K562 (cell line): ENCODE measurements around the gene NPAS1.

Experiments used
- CREM ChIP-seq: IDR thresholded peaks from 2 replicates; pipeline ENCODE4 v1.6.1; 2014; ENCODE audit warnings: antibody characterized with exemption, low read depth
- CTCF ChIP-seq, 3 experiments: IDR thresholded peaks in 2 of 3; conservative IDR thresholded peaks in 1 of 3; 2 replicates each; pipeline ENCODE4 v1.5.1; 2011 to 2012; ENCODE audit warnings: low read length in 3 of 3, mild to moderate bottlenecking in 3 of 3, control low read depth in 2 of 3, improper control_type of control experiment in 1 of 3, inconsistent platforms in 1 of 3, low read depth in 1 of 3, mixed read lengths in 1 of 3, moderate library complexity in 1 of 3; ENCODE audit not compliant: insufficient read depth in 2 of 3
- EZH2 ChIP-seq: IDR thresholded peaks from 2 replicates; pipeline ENCODE4 v1.6.1; 2012; ENCODE audit warnings: low read depth, mild to moderate bottlenecking, inconsistent platforms, low read length, borderline replicate concordance
- FOXK1 ChIP-seq: sonication (generic); formaldehyde crosslinking; IDR thresholded peaks from 2 replicates; pipeline ENCODE4 v1.8.0; 2022; ENCODE audit warnings: missing genetic modification reagents, mild to moderate bottlenecking, borderline replicate concordance
- HMG20A ChIP-seq: fragments of 450-650 bp; formaldehyde crosslinking; conservative IDR thresholded peaks from 2 replicates; pipeline ENCODE4 v1.4.0; 2020; ENCODE audit warnings: mild to moderate bottlenecking, mixed read lengths
- RBM14 ChIP-seq: fragments of 200-400 bp; formaldehyde crosslinking; IDR thresholded peaks from 2 replicates; pipeline ENCODE4 v1.6.1; 2018; ENCODE audit warnings: low read depth, mild to moderate bottlenecking, low read length, moderate library complexity, borderline replicate concordance; ENCODE audit not compliant: insufficient read depth

GRCh38 chr19:47019431-47020041 lies at the start of gene NPAS1:
- TF ChIP-seq CREM: no peak
- no peak for TF ChIP-seq CTCF (IDR thresholded peaks at IDR 0.05 in 2 of 3, conservative IDR thresholded peaks at IDR 0.05 in 1 of 3; ENCODE audit: insufficient read depth in 2 of 3, low read depth in 1 of 3, low read length in 3 of 3)
- TF ChIP-seq HMG20A (CRISPR knock-in tag): no peak
- TF ChIP-seq RBM14: no peak
- TF ChIP-seq EZH2: no peak
- TF ChIP-seq FOXK1 (CRISPR knock-in tag): no peak
